Endothelial cell of umbilical vein (primary cell): ENCODE data around the gene PPM1E. TPM values are rescaled to one million over a fixed set of nuclear protein-coding genes. Genes with fewer than 3 reads are reported as not detected.

Source experiments
- BruUV-seq: library from RNA; stranded (reverse); fragments of 400-500 nt; replicated peaks from 2 replicates; lab custom pipeline; 2021; lab: Mats Ljungman, UMichigan
- CTCF ChIA-PET: fragments of 300-600, 350-600 bp; sonication (Branson Sonifier 250); formaldehyde crosslinking; loops from one replicate; lab custom pipeline; 2021; ENCODE audit warnings: antibody characterized with exemption, inconsistent platforms; lab: Charles Lee
- POLR2A ChIA-PET: fragments of 300-600, 350-600 bp; sonication (Branson Sonifier 250); formaldehyde crosslinking; loops from one replicate; lab custom pipeline; 2021; ENCODE audit warnings: antibody characterized with exemption, inconsistent platforms; lab: Charles Lee
- DNase-seq: peaks from one replicate; pipeline ENCODE4 v3.0.0-alpha.2; 2011; ENCODE audit warnings: low read depth, low spot score
- FAIRE-seq: peaks from 2 replicates; lab custom pipeline; 2011; peaks lifted over from hg19 to GRCh38; lab: Jason Lieb, UNC
- H2AFZ ChIP-seq: 2 replicates; pipeline ENCODE4 v1.6.0; 2012; ENCODE audit warnings: low read depth, low read length, control low read depth, inconsistent platforms
- H3K27ac ChIP-seq: 2 replicates; pipeline ENCODE4 v1.5.1; 2011; ENCODE audit warnings: low read depth, mild to moderate bottlenecking, control low read depth, low read length, moderate library complexity; ENCODE audit not compliant: insufficient read depth
- H3K27me3 ChIP-seq, 2 experiments: 2 replicates each; pipeline versions ENCODE4 v1.6.0 to v1.6.1; 2011; ENCODE audit warnings: low read length in 2 of 2, mixed read lengths in 1 of 2; ENCODE audit not compliant: control insufficient read depth in 2 of 2, insufficient read depth in 2 of 2
- H3K36me3 ChIP-seq, 2 experiments: 2 replicates in 1 of 2; 3 replicates in 1 of 2; pipeline ENCODE4 v1.5.1; 2011; ENCODE audit warnings: low read length in 2 of 2, mild to moderate bottlenecking in 1 of 2, moderate library complexity in 1 of 2; ENCODE audit not compliant: control insufficient read depth in 2 of 2, insufficient read depth in 2 of 2; ENCODE audit errors: extremely low read depth in 1 of 2
- H3K4me1 ChIP-seq: 3 replicates; pipeline ENCODE4 v1.5.1; 2011; ENCODE audit warnings: mild to moderate bottlenecking, low read length; ENCODE audit not compliant: control insufficient read depth, insufficient read depth; ENCODE audit errors: extremely low read depth
- H3K4me2 ChIP-seq: 2 replicates; pipeline ENCODE4 v1.6.1; 2011; ENCODE audit warnings: low read length, control low read depth, mixed read lengths; ENCODE audit not compliant: insufficient read depth
- H3K4me3 ChIP-seq, 3 experiments: fragments of 200-600 bp in 1 of 3; sonication (generic), shearing (Covaris generic) in 1 of 3; replicated peaks in 1 of 3; 2 replicates each; pipeline ENCODE4 v1.5.1; 2011 to 2016; ENCODE audit warnings: control low read depth in 3 of 3, low read length in 3 of 3, mild to moderate bottlenecking in 2 of 3, inconsistent platforms in 1 of 3, low read depth in 1 of 3, moderate library complexity in 1 of 3; ENCODE audit not compliant: insufficient read depth in 1 of 3
- H3K79me2 ChIP-seq: 2 replicates; pipeline ENCODE4 v1.6.0; 2012; ENCODE audit warnings: low read length, inconsistent platforms; ENCODE audit not compliant: control insufficient read depth, insufficient read depth
- H3K9ac ChIP-seq: replicated peaks from 2 replicates; pipeline ENCODE3; 2011; ENCODE audit warnings: low read length, control low read depth; ENCODE audit not compliant: insufficient read depth; ENCODE audit errors: extremely low read depth
- H3K9me1 ChIP-seq: replicated peaks from 3 replicates; pipeline ENCODE4 v1.6.0; 2011; ENCODE audit warnings: mild to moderate bottlenecking, low read length; ENCODE audit not compliant: control insufficient read depth, insufficient read depth; ENCODE audit errors: extremely low read depth
- H3K9me3 ChIP-seq: replicated peaks from 2 replicates; pipeline ENCODE4 v1.5.1; 2012; ENCODE audit warnings: low read length, inconsistent platforms; ENCODE audit not compliant: control insufficient read depth, insufficient read depth
- H4K20me1 ChIP-seq: replicated peaks from 2 replicates; pipeline ENCODE3; 2011; ENCODE audit warnings: mild to moderate bottlenecking, low read length; ENCODE audit not compliant: control insufficient read depth, insufficient read depth; ENCODE audit errors: extremely low read depth
- CTCF ChIP-seq, 2 donors: IDR thresholded peaks; 1 replicate in 1 of 2; 2 replicates in 1 of 2; pipeline ENCODE4 v1.5.1; 2011; ENCODE audit warnings: low read length in 2 of 2, mild to moderate bottlenecking in 2 of 2, moderate library complexity in 2 of 2, control low read depth in 1 of 2, inconsistent platforms in 1 of 2, low read depth in 1 of 2; ENCODE audit not compliant: insufficient read depth in 1 of 2; ENCODE audit errors: extremely low read depth in 1 of 2
- EZH2 ChIP-seq: IDR thresholded peaks from 2 replicates; pipeline ENCODE4 v1.6.1; 2012; ENCODE audit warnings: borderline replicate concordance, low read depth, mild to moderate bottlenecking, moderate library complexity, low read length, inconsistent platforms; ENCODE audit not compliant: severe bottlenecking
- FOS ChIP-seq: IDR thresholded peaks from 2 replicates; pipeline ENCODE4 v1.6.1; 2011; ENCODE audit warnings: mild to moderate bottlenecking, low read length, moderate library complexity, borderline replicate concordance; ENCODE audit not compliant: insufficient read depth
- GATA2 ChIP-seq: IDR thresholded peaks from 2 replicates; pipeline ENCODE4 v1.7.0; 2011; ENCODE audit warnings: low read depth, mild to moderate bottlenecking, moderate library complexity, mixed read lengths, low read length; ENCODE audit not compliant: insufficient read length, insufficient read depth
- JUN ChIP-seq: IDR thresholded peaks from 2 replicates; pipeline ENCODE4 v1.6.1; 2011; ENCODE audit warnings: borderline replicate concordance, low read depth; ENCODE audit not compliant: insufficient read length, insufficient read depth
- MYC ChIP-seq: IDR thresholded peaks from one replicate; pipeline ENCODE4 v1.6.1; 2011; ENCODE audit warnings: mild to moderate bottlenecking, low read depth, low read length
- POLR2A ChIP-seq: IDR thresholded peaks from 2 replicates; pipeline ENCODE4 v1.6.1; 2012; ENCODE audit warnings: low read depth, mild to moderate bottlenecking, control low read depth, low read length
- POLR2AphosphoS5 ChIP-seq: IDR thresholded peaks from 2 replicates; pipeline ENCODE4 v1.6.1; 2012; ENCODE audit warnings: low read depth, mild to moderate bottlenecking, control low read depth, low read length, moderate library complexity; ENCODE audit not compliant: insufficient read depth
- dilution Hi-C: fragments of 300-500 bp; cut with MboI; formaldehyde crosslinking; loops from one replicate; pipeline ENCODE4 v1.15.0; 2019; ENCODE audit warnings: low sequenced_read_pairs; ENCODE audit not compliant: extremely low pct_ligation_motif_present
- intact Hi-C: fragments of 100-400 bp; cut with micrococcal nuclease; formaldehyde crosslinking; loops from one replicate; pipeline ENCODE4 v1.10.0; 2022
- polyA plus RNA-seq, 4 experiments: library from polyadenylated mRNA; depleted of rRNA in 3 of 4; stranded (reverse) in 3 of 4; unstranded in 1 of 4; fragments of >200 nt; gene quantifications; 2 replicates each; pipeline versions ENCODE4 v1.2.1 to v1.2.3, GENCODE V29; 2011 to 2012; ENCODE audit warnings: missing spikeins in 1 of 4
- total RNA-seq: library from RNA; stranded (reverse); gene quantifications from 2 replicates; pipeline ENCODE4 v1.2.3, GENCODE V29; 2021
- TF ChIP-seq, protein P1 (sequence below): IDR thresholded peaks from 2 replicates; pipeline ENCODE4 v1.6.1; 2011; ENCODE audit not compliant: insufficient read depth, insufficient read length

The PPM1E gene
- total and polyA plus RNA-seq, 2 donors (not counting 3 experiments of a cell fraction or from before 2014, with no cell fraction given): 0.01 TPM; not detected in 1

DNA sequence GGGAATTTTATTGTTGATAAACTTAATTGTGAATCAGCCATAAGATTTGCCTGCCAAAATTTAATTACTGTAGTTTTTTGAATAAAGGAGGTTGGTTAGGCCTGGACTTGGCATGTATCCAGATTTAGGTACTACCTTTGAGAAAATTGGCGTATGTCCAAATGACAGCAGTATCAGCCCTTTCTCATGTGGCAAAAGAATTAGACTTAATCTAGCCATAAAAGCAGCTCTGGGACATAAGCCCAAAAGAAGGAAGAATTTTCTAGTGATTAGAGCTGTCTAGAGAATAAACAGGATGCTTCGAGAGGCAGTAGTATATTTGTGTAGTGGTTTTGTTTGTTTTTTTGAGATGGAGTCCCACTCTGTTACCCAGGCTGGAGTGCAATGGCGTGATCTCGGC, 27.7 kb downstream of the PPM1E start:
- H3K4me2 ChIP-seq: no peak overlapping the region
- no peaks in the 10 kb centered on the region for H3K27me3 ChIP-seq
- H3K79me2 ChIP-seq: no peaks in the 10 kb centered on the region
- dilution Hi-C loops (no loop called here), intact Hi-C loops (no loop called here)
- H3K9me3 ChIP-seq: no peaks in the 10 kb centered on the region
- H3K9ac ChIP-seq: no peak overlapping the region
- no peaks in the 10 kb centered on the region for H4K20me1 ChIP-seq
- BruUV-seq: no TSS peak
- TF ChIP-seq, protein P1, sequence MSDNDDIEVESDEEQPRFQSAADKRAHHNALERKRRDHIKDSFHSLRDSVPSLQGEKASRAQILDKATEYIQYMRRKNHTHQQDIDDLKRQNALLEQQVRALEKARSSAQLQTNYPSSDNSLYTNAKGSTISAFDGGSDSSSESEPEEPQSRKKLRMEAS: no peak
- TF ChIP-seq GATA2 (no peak), FOS (no peak), CTCF (IDR thresholded peaks at IDR 0.05; ENCODE audit: extremely low read depth in 1 of 2, insufficient read depth in 1 of 2, low read depth in 1 of 2, low read length in 2 of 2) (no peak), POLR2A (no peak), POLR2AphosphoS5 (no peak), MYC (no peak), EZH2 (no peak), JUN (no peak)
- H3K4me3 ChIP-seq: no peak overlapping the region
- no peaks in the 10 kb centered on the region for H3K9me1 ChIP-seq
- POLR2A ChIA-PET: no interaction called here
- peaks cover 2% of the 10 kb centered on the region for H3K4me1 ChIP-seq
- DNase-seq (no peak), FAIRE-seq (no peak)
- no peak overlapping the region for H3K27ac ChIP-seq
- H3K36me3 ChIP-seq: no peaks in the 10 kb centered on the region
- CTCF ChIA-PET: no interaction called here
- H2AFZ ChIP-seq: no peak overlapping the region
